Spleen (tissue), 11 donors: Measurements from ENCODE around the gene NGEF. TPM values are rescaled to one million over a fixed set of nuclear protein-coding genes. Genes with fewer than 3 reads are reported as not detected.

ENCODE experiments used
- DNase-seq: peaks from one replicate; pipeline ENCODE4 v3.0.0-alpha.2; 2020
- H3K27ac ChIP-seq, 8 donors: fragments of 200-600 bp; sonication (generic) in 7 of 8; 1 replicate in 4 of 8; 2 replicates in 4 of 8; pipeline versions ENCODE4 v1.5.0 to v1.8.0; 2016 to 2021; ENCODE audit warnings: inconsistent platforms in 4 of 8, mild to moderate bottlenecking in 4 of 8, moderate library complexity in 1 of 8
- H3K27me3 ChIP-seq, 7 donors: fragments of 200-600 bp; sonication (generic) in 6 of 7; replicated peaks in 1 of 7; 1 replicate in 4 of 7; 2 replicates in 3 of 7; pipeline versions ENCODE4 v1.5.0 to v1.8.0; 2016 to 2021; ENCODE audit warnings: inconsistent platforms in 3 of 7, mild to moderate bottlenecking in 1 of 7
- H3K36me3 ChIP-seq, 6 donors: fragments of 200-600 bp; sonication (generic) in 5 of 6; 1 replicate in 4 of 6; 2 replicates in 2 of 6; pipeline versions ENCODE4 v1.5.0 to v1.8.0; 2016 to 2021; ENCODE audit warnings: inconsistent platforms in 2 of 6
- H3K4me1 ChIP-seq, 6 donors: fragments of 200-600 bp; sonication (generic) in 5 of 6; 1 replicate in 3 of 6; 2 replicates in 3 of 6; pipeline versions ENCODE4 v1.5.0 to v1.8.0; 2016 to 2021; ENCODE audit warnings: inconsistent platforms in 3 of 6
- H3K4me3 ChIP-seq, 8 donors: fragments of 200-600 bp; sonication (generic) in 7 of 8; 1 replicate in 4 of 8; 2 replicates in 4 of 8; pipeline versions ENCODE4 v1.5.0 to v1.8.0; 2016 to 2021; ENCODE audit warnings: inconsistent platforms in 4 of 8, mild to moderate bottlenecking in 4 of 8, moderate library complexity in 2 of 8
- H3K9me3 ChIP-seq, 8 donors: fragments of 200-600 bp; sonication (generic) in 7 of 8; 1 replicate in 4 of 8; 2 replicates in 4 of 8; pipeline versions ENCODE4 v1.5.0 to v1.8.0; 2016 to 2021; ENCODE audit warnings: inconsistent platforms in 4 of 8
- POLR2A ChIP-seq, 3 donors: fragments of 450-650 bp; IDR thresholded peaks; one replicate each; pipeline ENCODE4 v1.5.1; 2017; ENCODE audit warnings: antibody characterized with exemption in 3 of 3, mild to moderate bottlenecking in 1 of 3
- POLR2AphosphoS5 ChIP-seq, 3 donors: sonication (generic); formaldehyde crosslinking; IDR thresholded peaks; one replicate each; pipeline ENCODE4 v1.5.1; 2017; ENCODE audit warnings: antibody characterized with exemption in 3 of 3
- WGBS, 5 donors: extraction: QIAGEN DNeasy Blood & Tissue Kit in 3 of 5; methylation state at CpG; one replicate each; pipeline versions ENCODE4 v1.1.5 to v1.1.7; 2013 to 2018; 5-methylcytosine and 5-hydroxymethylcytosine counted together
- intact Hi-C: fragments of 100-400 bp; cut with DNase I; formaldehyde crosslinking; loops from one replicate; pipeline ENCODE4 v1.15.0; 2023; ENCODE audit warnings: low total_unique reads
- polyA plus RNA-seq, 3 donors: library from polyadenylated mRNA; stranded (reverse); fragments of 200-250 nt; gene quantifications; one replicate each; pipeline ENCODE4 v1.2.1, GENCODE V29; 2013
- total RNA-seq, 7 donors: library from RNA; depleted of rRNA in 3 of 7; stranded (reverse); fragments of >200 nt in 3 of 7; fragmentation: NEBNext Ultra II Directional in 4 of 7; extraction: Animal tissue kit (Norgen Biotek cat#: 25700) in 4 of 7; gene quantifications; one replicate each; pipeline versions ENCODE4 v1.1.0 to v1.2.1, GENCODE V29; 2016 to 2021
- TF ChIP-seq, protein P1 (sequence below), 11 experiments: fragments of 200-600 bp in 7 of 11; fragments of 450-650 bp in 4 of 11; sonication (generic) in 4 of 11; IDR thresholded peaks in 8 of 11; conservative IDR thresholded peaks in 3 of 11; 1 replicate in 7 of 11; 2 replicates in 4 of 11; pipeline versions ENCODE4 v1.4.0 to v1.8.0; 2016 to 2021; ENCODE audit warnings: antibody characterized with exemption in 11 of 11, inconsistent platforms in 4 of 11, mild to moderate bottlenecking in 1 of 11
- donor health status: healthy with polysubstance abuse.
- donor health status: DM: no; HTN: no; CAD: no; lungs with moderate emphysema.
- donor health status: DM: no; HTN: no; CAD: no.
- donor health status: Bipolar disorder and iron deficiency.
- donor health status: healthy.
- donor health status: DM: no; HTN: no; CAD: no.
- donor health status: DM: yes; HTN: yes; CAD: no.

The NGEF gene
- total and polyA plus RNA-seq, 10 donors = 0.23 to 0.79 (median 0.43) TPM; not detected in 5

GRCh38 chr2:232871835-232872736 is 141.0 kb downstream of the NGEF start:
- no peaks in the 10 kb centered on the region for H3K9me3 ChIP-seq
- intact Hi-C loops = no loop called here
- no peak overlapping the region for H3K4me3 ChIP-seq
- no peak for DNase-seq
- H3K36me3 ChIP-seq = no peaks in the 10 kb centered on the region
- H3K27ac ChIP-seq = no peak overlapping the region
- 89 to 95% (median 93%) methylated on average over 19 to 22 of the region's 22 CpGs for WGBS, 5 donors
- H3K4me1 ChIP-seq = peaks cover 0 to 32% (median 21%) of the 10 kb centered on the region in 6 donors
- H3K27me3 ChIP-seq = peaks cover 0 to 27% (median 19%) of the 10 kb centered on the region in 7 donors
- TF ChIP-seq, protein P1, sequence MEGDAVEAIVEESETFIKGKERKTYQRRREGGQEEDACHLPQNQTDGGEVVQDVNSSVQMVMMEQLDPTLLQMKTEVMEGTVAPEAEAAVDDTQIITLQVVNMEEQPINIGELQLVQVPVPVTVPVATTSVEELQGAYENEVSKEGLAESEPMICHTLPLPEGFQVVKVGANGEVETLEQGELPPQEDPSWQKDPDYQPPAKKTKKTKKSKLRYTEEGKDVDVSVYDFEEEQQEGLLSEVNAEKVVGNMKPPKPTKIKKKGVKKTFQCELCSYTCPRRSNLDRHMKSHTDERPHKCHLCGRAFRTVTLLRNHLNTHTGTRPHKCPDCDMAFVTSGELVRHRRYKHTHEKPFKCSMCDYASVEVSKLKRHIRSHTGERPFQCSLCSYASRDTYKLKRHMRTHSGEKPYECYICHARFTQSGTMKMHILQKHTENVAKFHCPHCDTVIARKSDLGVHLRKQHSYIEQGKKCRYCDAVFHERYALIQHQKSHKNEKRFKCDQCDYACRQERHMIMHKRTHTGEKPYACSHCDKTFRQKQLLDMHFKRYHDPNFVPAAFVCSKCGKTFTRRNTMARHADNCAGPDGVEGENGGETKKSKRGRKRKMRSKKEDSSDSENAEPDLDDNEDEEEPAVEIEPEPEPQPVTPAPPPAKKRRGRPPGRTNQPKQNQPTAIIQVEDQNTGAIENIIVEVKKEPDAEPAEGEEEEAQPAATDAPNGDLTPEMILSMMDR (IDR thresholded peaks at IDR 0.05 in 8 of 11, conservative IDR thresholded peaks at IDR 0.05 in 3 of 11) = no peak
- no peak for TF ChIP-seq POLR2A (IDR thresholded peaks at IDR 0.05)
- no peak for TF ChIP-seq POLR2AphosphoS5 (IDR thresholded peaks at IDR 0.05)

DNA sequence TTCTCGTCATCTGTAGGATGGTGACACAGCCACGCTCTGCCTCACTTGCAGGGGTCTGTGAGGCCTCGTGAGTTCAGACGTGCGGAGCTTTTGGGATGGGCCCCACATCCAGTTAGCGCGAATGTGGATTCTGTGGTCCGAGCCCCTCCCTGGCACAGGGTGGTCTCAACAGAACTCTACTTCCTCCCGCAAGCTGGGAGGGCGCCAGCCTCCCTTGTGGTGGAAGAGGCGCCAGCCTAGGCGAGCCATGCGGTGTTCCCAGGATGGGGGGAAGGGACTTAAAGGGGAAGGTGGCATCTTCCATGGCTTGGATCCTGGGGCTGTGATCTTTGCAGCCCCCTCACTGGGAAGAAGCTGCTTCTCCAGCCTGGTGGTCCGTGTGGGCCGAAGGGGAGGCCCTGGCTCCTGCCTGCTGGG is 141.6 kb downstream of the NGEF start:
- Histone ChIP-seq H3K9me3 (no peaks in the 10 kb centered on the region), H3K4me3 (no peak overlapping the region), H3K4me1 (peaks cover 0 to 26% (median 15%) of the 10 kb centered on the region in 6 donors), H3K27me3 (peaks cover 0 to 21% (median 13%) of the 10 kb centered on the region in 7 donors), H3K36me3 (no peaks in the 10 kb centered on the region), H3K27ac (no peak overlapping the region)
- no peak for DNase-seq
- 29 to 78% (median 69%) methylated on average over 4 to 15 of the region's 15 CpGs for WGBS, 5 donors
- TF ChIP-seq, protein P1 (IDR thresholded peaks at IDR 0.05 in 8 of 11, conservative IDR thresholded peaks at IDR 0.05 in 3 of 11) = no peak
- TF ChIP-seq POLR2A (IDR thresholded peaks at IDR 0.05) (no peak), POLR2AphosphoS5 (IDR thresholded peaks at IDR 0.05) (no peak)
- intact Hi-C loops = no loop called here

DNA sequence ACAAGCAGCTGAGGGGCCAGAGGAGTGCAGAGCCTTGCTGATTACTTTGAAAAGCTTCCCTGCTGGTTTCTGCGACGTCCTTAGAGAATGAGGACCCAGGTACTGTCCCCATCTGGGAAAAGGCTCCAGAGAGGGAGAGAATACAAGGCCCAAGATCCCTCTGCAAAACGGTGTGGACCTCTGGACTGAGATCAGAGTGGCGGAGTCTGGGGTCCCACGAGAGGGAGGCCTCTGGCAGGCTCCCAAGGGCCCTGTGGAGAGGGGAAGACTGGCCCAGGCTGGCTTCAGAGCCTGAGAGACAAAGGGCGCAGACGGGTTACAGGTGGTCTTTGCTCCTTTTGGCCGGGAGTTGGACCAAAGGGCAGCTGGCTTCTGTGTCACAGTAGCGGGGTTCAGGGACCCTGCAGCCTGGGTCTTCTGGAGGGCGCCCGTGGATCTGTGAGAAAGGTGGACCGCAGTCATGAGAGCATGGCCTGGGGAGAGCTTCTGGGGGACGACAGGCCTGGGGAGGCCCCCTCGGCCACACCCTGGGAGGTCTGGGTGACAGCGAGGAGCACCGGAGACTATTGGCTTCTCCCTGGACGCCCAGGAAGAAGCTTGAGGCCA is 142.2 kb downstream of the NGEF start:
- no peaks in the 10 kb centered on the region for H3K36me3 ChIP-seq
- WGBS, 5 donors = 86 to 91% (median 87%) methylated on average over 14 to 17 of the region's 17 CpGs
- peaks cover 0 to 20% (median 9%) of the 10 kb centered on the region in 6 donors for H3K4me1 ChIP-seq
- TF ChIP-seq POLR2A (IDR thresholded peaks at IDR 0.05) (no peak), POLR2AphosphoS5 (IDR thresholded peaks at IDR 0.05) (peak in 1 of 3 donors; percentile 18)
- TF ChIP-seq, protein P1 (IDR thresholded peaks at IDR 0.05 in 8 of 11, conservative IDR thresholded peaks at IDR 0.05 in 3 of 11) = no peak
- intact Hi-C loops = no loop called here
- H3K9me3 ChIP-seq = no peaks in the 10 kb centered on the region
- no peak overlapping the region for H3K27ac ChIP-seq
- H3K27me3 ChIP-seq = peaks cover 0 to 15% (median 7%) of the 10 kb centered on the region in 7 donors
- DNase-seq = no peak
- H3K4me3 ChIP-seq = no peak overlapping the region
